AG04450 (cell line): ENCODE measurements around the gene FGD6. TPM values are rescaled to one million over a fixed set of nuclear protein-coding genes. Genes with fewer than 3 reads are reported as not detected.
A peak's percentile ranks its signal among the peaks of the same experiment; 100 is the strongest.

Source experiments
- CTCF ChIA-PET: fragments of 300-600, 350-600 bp; formaldehyde crosslinking; extraction: SDS; loops from one replicate; lab custom pipeline; 2022; ENCODE audit warnings: antibody characterized with exemption, inconsistent platforms; lab: Charles Lee
- POLR2A ChIA-PET: fragments of 350-600 bp; formaldehyde crosslinking; extraction: SDS; loops from one replicate; lab custom pipeline; 2021; ENCODE audit warnings: antibody characterized with exemption, inconsistent platforms; lab: Yijun Ruan, JAX
- DNase-seq: peaks from one replicate; pipeline ENCODE4 v3.0.0-alpha.2; 2011; ENCODE audit warnings: low read depth, low spot score
- H3K27ac ChIP-seq: one replicate; pipeline ENCODE4 v1.5.1; 2012; ENCODE audit warnings: low read depth, low read length, control low read depth
- H3K27me3 ChIP-seq: one replicate; pipeline ENCODE4 v1.6.0; 2012; ENCODE audit warnings: low read length; ENCODE audit not compliant: control insufficient read depth, insufficient read depth
- H3K4me3 ChIP-seq: 2 replicates; pipeline ENCODE4 v1.5.1; 2011; ENCODE audit warnings: mild to moderate bottlenecking, low read depth, low read length, control low read depth
- H3K9me3 ChIP-seq: 2 replicates; pipeline ENCODE4 v1.5.1; 2012; ENCODE audit warnings: low read length; ENCODE audit not compliant: control insufficient read depth, insufficient read depth
- CTCF ChIP-seq: IDR thresholded peaks from 2 replicates; pipeline ENCODE4 v1.5.1; 2011; ENCODE audit warnings: low read depth, low read length, control low read depth, inconsistent platforms
- polyA plus RNA-seq: library from polyadenylated mRNA; depleted of rRNA; stranded (reverse); fragments of >200 nt; gene quantifications from 2 replicates; pipeline ENCODE4 v1.2.3, GENCODE V29; 2011

Gene FGD6
- polyA plus RNA-seq, 1 experiment, result 10.2 TPM

GRCh38 chr12:95248604-95249360 is 31.5 kb upstream of the FGD6 start:
- Histone ChIP-seq H3K4me3 (no peak overlapping the region), H3K27me3 (no peaks in the 10 kb centered on the region), H3K27ac (no peak overlapping the region), H3K9me3 (no peaks in the 10 kb centered on the region)
- DNase-seq, result peak; percentile 29
- ChIA-PET CTCF (interaction anchor here (1.4 kb wide), 1 partner anchor 285 kb away, joined by 4 read pairs; no protein-coding TSS in a partner anchor), POLR2A (interaction anchor here (0.6 kb wide), 1 partner anchor 28 kb away, joined by 3 read pairs; no protein-coding TSS in a partner anchor)
- TF ChIP-seq CTCF, result no peak

GRCh38 chr12:95248095-95248494 is 30.8 kb upstream of the FGD6 start:
- no peak for TF ChIP-seq CTCF
- DNase-seq, result no peak
- CTCF ChIA-PET, result interaction anchor here (1.4 kb wide), 1 partner anchor 286 kb away, joined by 4 read pairs; no protein-coding TSS in a partner anchor
- Histone ChIP-seq H3K9me3 (no peaks in the 10 kb centered on the region), H3K4me3 (no peak overlapping the region), H3K27ac (no peak overlapping the region), H3K27me3 (no peaks in the 10 kb centered on the region)
- POLR2A ChIA-PET, result interaction anchor here (0.6 kb wide), 1 partner anchor 29 kb away, joined by 3 read pairs; no protein-coding TSS in a partner anchor

GRCh38 chr12:95244350-95244749 is 27.1 kb upstream of the FGD6 start:
- DNase-seq, result no peak
- TF ChIP-seq CTCF, result no peak
- Histone ChIP-seq H3K4me3 (no peak overlapping the region), H3K27ac (no peak overlapping the region), H3K9me3 (no peaks in the 10 kb centered on the region; the same call in 1 of the 2 replicates), H3K27me3 (no peaks in the 10 kb centered on the region)
- ChIA-PET POLR2A (no interaction called here), CTCF (no interaction called here)

- H3K9me3 ChIP-seq, result no peaks in the 10 kb centered on the region; the same call in 1 of the 2 replicates
- CTCF ChIA-PET, result interaction anchor here (0.5 to 0.6 kb wide), 2 partner anchors 21 to 107 kb away, joined by 3 to 4 read pairs; no protein-coding TSS in a partner anchor
Measured at GRCh38 chr12:95243497-95244183, 26.4 kb upstream of the FGD6 start.

More at GRCh38 chr12:95243497-95244183, 26.4 kb upstream of the FGD6 start:
- Histone ChIP-seq H3K4me3 (no peak overlapping the region), H3K27ac (no peak overlapping the region), H3K27me3 (no peaks in the 10 kb centered on the region)
- DNase-seq, result no peak
- POLR2A ChIA-PET, result interaction anchor here (0.6 kb wide), 1 partner anchor 271 kb away, joined by 3 read pairs; no protein-coding TSS in a partner anchor
- no peak for TF ChIP-seq CTCF
